NCI-H226 (cell line): ENCODE data around the gene NSF.
"Not testable (repeated sequence)": the region's sequence is repeated elsewhere in the genome, so short reads cannot be mapped to it uniquely, and the experiment has no call there.

Experiments
- DNase-seq: peaks from one replicate; pipeline ENCODE4 v3.0.0-alpha.2; 2015

Gene NSF

DNA sequence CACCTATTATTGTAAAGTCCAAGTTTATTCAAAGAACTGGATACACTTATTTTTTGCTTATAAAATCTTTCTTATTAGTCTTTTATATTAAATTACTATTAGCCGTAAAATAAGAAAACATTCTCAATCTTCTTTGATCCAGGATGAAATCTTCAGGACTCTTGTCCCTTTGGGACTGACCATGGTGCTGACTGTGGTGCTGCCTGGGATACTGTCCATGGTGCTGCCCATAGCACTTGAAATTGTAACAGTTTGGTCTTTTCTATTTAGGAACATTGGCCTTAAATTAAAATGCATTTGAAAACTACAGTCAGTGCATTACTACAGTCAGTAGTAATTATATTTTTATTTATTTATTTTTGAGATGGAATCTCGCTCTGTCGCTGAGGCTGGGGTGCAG, 41.7 kb downstream of the NSF start:
- not testable (repeated sequence) for DNase-seq

DNA sequence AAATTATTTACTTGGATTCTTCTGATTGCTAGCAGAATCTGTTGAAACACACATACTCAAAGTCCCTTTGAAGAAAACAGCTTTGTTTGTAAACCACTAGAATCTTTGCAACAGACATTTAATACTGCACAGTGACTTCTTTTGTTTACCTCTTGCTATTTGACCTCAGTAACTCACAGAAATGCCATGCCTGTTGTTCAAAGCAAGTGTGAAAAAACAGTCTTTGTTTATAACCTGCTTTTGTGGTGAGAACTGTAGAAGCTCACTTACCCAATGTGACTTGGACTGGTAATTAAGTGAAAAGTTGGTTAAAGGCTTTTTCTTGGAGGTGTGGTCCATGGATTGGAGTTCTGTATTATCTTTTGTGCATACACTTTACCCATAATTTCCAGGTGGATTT, 44.4 kb downstream of the NSF start:
- DNase-seq = not testable (repeated sequence)

DNA sequence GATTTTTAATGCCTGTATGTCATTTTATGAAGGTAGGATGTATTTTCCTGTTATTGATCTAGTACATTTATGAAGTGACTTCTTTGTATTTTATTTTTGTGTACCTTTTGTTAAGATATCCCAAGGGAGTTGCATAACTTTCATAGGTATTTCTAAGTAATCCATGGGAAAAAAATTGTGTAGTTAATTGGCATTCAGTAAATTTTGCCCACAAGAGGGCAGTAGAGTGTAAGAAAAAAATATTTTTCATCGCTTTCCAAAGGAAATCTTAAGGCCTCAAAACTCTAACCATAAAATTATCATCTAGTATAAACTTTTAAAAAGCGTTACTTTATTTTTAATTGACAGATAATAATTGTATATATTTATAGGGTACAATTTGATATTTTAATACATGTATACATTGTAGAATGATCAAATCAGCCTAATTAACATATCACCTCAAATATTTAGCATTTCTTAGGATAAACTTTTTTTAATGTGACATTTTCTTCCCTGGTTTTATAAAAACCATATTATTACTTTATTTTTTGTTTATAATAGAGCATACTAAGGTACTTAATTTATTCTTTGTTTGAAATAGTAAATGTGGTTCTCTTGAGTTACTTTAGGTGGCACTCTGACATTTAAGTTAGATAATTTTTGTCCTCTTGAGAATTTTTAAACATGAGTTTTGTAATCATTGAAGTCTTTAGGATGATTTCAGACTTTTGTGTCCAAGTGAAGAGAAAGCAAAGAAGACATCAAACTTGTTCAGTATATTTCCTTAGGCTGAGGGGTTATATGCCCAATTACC, 51.6 kb downstream of the NSF start:
- DNase-seq = not testable (repeated sequence)

DNA sequence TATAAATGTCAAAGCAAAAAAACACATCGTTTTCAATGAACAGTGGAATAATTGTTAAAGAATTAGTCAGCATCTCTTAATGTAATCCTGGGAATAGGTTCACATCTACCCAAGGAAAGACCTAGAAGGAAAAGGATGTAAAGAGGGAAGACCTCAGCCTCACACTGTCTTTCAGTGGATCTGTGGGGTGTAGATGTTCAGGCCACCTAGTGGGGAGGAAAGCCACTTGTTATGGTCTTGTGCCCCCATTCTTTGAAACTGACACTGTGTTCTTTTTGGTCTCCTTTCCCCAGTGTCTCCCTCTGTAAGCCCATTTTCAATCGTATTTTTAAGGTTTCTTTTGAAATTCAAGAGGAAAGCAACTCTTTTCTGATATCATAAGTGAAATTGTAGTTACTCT, 56.8 kb downstream of the NSF start:
- not testable (repeated sequence) for DNase-seq

DNA sequence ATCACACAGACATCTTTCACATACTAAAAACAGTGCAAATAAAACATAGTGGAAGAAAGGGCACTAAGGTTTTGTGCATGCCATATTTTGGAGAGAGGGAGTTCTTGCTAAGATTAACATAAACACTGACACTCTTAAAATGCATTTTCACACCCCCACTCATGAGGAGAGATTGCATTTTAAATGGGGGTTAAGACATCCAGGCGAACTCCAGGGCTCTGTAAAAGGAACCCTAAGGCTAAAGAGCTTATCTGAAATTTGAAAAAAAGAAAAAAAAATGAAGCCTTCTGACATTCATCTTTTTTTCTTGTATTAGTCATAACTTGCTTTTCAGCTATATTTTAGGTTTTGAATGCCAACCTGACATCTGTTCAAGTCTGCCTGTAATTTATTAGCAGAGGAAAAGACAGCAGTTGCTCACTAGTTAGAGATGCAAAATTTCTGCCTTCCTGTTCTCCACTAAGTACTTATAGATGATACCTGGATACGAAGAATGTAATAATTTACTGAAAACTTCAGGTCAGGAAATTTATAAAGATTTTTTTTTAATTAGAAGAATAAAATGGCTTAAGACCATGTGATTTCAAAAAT, 57.3 kb downstream of the NSF start:
- DNase-seq = not testable (repeated sequence)

DNA sequence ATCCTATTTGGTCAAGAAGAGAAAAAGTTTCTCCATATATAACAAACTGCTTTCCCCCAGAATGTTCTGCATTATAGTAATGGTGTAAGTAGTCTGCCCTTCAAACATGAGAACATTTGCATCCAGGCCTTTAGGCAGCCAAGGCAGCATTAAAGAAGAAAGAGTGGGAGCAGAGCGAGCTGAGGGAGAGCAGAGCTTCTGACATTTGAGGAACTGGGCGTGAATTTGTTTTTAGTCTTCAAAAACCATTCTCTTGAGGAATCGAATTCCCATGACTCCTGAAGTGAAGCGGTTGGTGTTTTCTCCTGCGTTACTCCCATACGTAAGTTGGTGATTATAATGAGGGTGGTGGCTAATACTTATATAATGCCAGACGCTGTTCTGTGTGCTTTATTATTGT, 58.8 kb downstream of the NSF start:
- DNase-seq = not testable (repeated sequence)

DNA sequence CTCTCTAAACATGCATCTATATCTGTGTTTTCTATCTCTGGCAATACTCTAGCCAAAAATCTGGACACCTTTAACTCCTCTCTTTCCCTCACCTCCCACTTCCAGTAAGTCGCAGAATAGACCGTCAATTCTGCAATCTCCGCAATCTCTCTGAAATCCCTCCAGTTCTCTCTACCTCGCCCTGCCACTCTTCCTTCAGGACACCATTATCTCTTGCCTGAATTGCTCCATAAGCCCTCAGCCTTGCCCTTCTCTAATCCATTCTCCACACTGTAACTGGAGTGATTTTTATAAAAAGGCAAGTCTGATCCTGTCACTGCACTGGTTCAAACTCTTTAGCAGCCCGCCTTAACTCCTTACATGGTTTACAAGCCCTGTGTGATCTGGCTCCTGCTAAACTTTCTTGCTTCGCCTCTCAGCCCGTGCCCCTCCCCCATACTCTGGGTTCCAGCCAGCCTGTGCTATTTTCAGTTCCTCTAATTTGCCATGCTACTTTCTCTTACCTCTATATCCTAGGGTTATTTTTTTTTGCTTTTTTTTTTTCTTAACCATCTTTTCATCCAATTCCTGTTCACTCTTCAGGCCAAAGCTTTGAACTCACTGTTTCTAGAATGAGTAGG, 61.7 kb downstream of the NSF start:
- DNase-seq = not testable (repeated sequence)

DNA sequence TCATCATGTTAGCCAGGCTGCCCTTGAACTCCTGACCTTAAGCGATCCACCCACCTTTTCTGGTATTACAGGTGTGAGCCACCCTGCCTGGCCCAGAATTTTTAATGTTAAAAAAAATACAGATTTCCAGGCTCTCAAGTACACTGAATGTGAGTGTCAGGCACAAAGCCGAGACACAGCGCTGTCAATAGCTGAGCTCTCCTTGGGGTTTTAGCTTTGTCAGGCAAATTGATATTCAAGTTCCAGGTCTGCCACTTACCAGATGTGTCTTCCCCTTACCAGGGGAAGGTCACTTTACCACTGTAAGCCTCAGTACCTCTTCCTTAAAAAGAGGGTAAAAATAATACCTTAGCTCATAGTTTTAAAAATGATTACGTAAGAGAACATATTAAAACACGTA, 67.8 kb downstream of the NSF start:
- DNase-seq = not testable (repeated sequence)

DNA sequence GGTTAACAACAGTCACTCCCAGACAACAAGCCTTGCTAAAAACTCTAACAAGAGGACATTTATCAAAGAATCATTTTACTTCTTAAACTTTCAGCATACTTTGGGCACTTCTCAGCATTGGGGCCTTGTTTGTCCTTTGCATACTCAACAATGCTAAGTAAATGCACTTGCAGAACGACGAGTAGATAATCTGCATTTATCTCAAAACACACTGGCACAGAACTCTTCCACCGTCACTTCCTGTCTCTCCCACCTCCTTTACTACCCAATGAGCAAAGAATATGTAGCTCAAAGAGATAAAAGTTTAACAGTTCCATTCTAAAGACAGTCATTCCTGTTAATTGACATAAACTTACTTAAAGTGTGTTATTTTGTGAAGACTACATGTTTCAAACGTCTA, 69.2 kb downstream of the NSF start:
- DNase-seq = not testable (repeated sequence)

DNA sequence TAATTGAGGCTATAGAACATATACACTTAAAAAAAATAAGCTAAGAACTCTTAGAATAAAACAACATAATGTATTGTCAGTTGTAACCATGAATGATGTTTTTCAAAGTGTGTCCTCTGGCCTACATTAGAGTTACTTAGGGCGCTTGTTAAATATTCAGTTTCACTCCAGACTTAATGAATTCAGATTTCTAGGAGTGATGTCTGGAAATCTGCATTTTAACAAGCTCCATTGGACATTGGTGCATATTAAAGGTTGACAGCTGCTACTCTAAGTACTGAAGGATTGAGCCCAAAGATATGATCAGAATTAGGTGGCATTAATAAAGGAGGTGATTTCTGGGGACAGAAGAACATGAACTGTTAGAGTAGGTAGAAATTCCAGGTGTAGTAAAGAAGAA, 72.7 kb downstream of the NSF start:
- DNase-seq = not testable (repeated sequence)

DNA sequence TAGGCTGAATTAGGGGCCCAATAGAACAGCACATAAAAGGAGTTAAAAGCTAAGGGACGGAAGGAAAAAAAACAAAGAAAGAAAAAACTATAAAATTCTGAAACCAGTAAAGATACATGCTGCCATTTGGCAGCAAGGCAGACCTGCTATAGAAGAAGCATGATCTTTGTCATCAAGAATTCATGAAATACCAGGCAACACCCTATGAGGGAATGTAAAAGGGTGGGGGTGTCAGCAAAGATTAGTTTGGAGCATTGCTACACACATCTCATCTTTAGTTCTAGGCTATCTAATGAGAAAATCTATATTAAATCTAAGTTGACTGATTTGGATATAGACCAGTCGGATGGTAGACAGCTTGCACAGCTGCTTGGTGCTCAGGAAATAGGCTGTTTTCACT, 73.1 kb downstream of the NSF start:
- not testable (repeated sequence) for DNase-seq

DNA sequence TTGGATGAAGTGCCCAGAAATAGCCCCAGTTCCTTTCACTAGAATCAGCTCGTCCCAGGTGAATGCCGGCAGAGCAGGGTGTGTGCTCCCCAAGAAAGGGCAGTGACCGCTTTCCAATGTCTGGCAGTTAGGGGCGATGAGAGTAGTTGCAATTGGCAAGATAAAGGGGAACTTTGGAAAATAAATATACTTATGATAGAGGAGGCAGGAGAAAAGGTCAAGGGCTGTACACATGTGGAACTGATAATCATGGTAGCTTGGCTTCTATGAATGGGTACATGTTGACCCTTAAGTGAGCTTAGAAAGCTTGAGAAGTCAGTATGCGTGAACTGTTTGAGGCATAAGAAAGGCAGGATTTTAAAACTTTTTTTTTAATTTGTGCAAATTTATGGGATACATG, 75.5 kb downstream of the NSF start:
- DNase-seq = not testable (repeated sequence)

DNA sequence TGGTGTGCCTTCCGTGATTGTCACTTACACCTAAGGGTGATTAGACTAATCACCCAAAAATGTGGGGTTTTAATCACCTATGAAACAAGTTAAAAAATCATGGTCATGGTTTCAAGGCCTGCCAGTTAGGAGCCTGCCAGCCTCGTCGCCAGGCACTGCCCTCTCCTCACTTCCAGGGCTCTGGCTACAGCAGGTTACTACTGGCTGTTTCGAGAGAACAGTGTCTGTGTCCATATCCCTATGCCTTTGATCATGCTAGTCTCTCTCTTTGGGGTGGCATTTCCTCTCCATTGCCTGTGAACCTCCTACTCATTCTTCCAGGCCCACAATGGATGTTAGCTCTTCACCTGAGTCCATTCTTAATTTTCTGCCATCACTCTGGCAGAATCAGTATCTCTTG, 80.3 kb downstream of the NSF start:
- DNase-seq = not testable (repeated sequence)

DNA sequence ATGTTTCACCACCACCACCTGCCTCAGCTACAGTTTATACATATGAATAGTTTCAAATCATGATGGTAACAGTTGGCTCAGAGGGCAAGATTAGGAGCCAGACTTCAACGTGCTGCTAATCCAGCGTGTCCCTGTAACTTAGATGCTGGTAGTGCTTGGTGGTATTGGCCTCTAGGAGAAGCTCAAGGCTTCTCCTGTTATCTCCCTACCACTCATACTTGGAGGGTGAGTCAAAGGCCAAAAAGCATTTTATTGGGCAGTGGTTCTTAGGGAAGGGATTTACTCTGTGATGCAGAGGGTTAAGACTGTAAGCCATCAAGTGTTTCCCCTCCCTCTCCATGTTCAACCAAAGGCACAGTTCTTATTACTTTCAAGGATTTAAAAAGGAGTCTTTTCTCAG, 82.3 kb downstream of the NSF start:
- not testable (repeated sequence) for DNase-seq

DNA sequence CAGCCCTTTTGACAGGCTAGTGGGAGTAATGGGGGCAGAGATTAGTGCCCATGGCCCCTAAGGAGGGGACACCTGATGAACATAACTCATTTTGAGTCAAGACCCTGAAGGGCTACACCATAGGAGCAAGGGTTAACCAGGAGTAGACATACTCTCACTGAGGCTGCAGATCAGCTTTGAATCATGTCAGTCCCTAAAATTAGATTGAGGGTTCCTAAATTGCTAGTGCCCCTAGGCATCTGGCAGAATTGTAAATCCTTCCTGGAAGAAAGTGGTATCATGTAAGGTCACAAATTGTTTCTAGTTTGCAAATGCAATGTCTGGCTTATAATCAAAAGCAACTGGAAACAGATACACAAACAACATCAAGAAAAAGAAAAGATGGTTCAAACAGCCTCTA, 87.3 kb downstream of the NSF start:
- DNase-seq = not testable (repeated sequence)

DNA sequence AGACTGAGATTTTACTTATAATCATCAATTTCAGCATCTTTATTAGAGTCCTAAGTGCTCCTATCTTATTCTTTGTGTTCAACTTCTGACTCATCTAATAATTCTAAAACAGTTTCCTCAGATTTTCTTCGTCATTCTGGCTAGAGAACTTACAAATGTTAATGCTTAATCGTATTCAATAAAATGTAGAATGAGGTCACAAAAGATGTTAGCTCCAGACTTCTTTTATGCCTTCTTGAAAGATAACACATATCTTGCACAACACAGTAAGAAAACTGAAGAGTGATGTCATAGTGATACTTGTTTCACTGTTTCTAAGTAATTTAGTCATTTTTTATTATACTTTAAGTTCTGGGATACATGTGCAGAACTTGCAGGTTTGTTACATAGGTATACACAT, 93.2 kb downstream of the NSF start:
- not testable (repeated sequence) for DNase-seq

DNA sequence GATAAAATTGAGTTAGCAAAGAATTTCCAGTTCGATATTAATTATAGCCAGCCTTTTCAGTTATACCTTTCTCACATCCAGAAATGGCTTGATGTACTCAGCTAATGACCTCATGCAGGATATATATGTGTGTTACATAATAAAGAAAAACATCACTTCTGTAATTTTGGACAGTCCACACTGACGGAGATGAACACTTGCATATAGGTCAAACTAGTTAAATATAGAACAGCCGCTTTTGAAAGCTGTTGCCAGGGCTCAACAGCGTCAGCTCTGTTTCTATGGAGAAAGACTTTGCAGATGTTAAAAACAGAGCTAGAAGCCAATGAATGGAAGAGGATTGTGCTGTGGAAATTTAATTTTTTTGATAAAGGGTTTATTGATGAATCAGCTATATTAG, 94.8 kb downstream of the NSF start:
- not testable (repeated sequence) for DNase-seq

DNA sequence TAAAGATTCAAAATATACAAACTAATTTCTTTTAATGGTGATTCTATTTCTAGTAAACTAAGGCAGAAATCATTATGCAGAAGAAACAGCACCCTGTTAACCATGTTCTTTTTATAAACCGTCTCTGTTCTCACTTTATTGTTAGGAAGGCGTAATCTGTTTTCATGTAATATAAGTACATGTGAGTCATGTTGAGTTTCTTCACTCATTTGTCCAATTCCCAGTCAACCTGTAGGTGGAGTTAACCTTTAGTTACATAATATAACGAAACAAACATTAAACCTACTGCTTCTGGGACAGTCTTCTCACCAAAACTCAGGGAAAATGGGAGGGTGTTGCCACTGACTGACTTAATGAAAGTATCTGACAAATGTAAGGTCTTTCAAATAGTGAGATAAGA, 101.7 kb downstream of the NSF start:
- not testable (repeated sequence) for DNase-seq

DNA sequence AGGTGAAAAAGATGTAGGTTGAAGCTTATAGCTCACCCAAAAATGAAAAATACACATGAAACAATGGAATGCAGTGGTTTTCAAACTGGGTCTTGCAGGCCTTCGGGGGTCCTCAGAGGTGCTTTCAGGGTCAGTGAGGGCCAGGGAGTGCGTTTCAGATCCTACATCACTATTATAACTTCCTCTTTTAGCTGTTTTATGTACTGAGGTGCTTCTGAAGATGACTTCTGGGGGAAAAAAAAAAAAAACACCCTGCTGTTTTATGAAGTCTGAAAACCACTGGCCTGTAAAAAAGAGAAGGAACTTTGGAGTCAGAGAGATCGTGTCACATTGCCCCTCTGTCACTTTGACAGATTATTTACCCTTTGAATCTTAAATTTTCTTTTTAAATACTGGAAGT, 102.8 kb downstream of the NSF start:
- DNase-seq = not testable (repeated sequence)

DNA sequence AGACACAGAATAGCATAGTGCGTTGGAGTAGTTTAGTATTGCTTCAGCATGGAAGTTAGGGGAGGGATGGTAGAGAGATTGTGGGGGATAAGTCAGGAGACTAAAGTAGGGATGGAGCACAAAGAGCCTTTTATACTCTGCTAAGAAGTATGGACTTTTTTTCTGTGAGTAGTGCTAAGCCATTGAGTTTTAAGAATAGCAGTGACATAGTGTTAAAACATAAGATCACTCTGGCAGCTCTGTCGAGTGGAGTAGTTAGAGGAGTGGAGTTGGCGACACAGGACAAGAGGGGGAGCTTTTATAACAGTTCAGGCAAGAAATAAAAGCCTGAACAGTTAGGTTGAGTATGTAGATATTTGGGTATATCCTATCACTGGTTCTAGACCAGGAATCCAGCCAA, 106.1 kb downstream of the NSF start:
- DNase-seq = not testable (repeated sequence)

DNA sequence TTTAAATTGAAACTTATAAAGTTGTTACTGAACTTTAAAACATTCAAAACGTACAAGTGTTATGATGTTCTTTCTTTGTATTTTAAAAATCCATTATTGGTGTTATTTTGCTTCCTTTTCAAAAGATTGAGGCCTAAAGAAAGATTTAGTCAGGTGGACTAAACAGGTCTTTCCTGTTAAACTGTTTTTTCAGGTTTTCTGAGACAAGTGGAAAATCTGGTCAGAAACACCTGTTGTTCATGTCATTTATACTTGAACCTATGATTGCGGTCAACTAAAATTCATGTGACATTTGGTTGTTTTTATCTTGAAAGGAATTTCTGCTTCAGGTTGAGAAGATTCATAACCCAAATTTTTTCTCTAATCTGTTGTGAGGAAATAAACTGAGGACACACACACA, 108.5 kb downstream of the NSF start:
- not testable (repeated sequence) for DNase-seq

DNA sequence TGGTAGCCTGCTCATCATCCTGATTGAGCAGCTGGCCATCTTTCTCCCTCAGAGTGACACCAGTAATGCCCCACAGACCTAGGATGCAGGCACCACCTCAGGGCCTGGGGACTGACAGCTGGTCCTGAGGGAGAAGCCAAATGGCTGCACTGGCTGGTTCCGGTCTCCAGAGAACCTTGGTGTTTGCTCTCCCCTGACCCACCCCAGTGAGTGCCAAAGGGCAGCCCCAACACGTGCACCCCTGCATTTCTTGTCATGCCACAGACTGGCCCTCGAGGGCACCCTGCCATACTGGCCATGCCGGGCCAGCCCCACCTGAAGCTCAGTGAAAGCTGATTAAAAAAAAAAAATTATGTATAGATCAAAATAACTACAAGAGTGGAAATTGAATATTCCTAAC, 127.5 kb downstream of the NSF start:
- no peak for DNase-seq

DNA sequence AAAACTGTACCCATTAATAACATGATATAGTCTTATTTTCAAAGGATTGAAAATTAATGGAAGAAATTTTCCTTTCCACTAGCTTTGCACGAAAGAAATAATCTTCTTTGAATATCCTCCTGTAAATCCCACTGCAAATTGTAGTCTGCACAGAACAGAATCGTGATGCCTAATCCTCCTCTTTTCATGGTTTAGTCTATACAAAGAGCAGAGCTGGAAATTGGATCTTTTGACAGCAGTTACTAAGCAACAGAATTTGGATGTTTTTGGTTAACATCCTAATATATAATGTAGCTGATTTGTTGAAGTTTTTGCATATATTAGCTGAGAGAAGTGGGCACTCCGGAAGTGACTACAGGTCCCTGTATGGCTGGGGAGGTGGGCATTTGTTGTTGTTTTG, 129.4 kb downstream of the NSF start:
- no peak for DNase-seq

DNA sequence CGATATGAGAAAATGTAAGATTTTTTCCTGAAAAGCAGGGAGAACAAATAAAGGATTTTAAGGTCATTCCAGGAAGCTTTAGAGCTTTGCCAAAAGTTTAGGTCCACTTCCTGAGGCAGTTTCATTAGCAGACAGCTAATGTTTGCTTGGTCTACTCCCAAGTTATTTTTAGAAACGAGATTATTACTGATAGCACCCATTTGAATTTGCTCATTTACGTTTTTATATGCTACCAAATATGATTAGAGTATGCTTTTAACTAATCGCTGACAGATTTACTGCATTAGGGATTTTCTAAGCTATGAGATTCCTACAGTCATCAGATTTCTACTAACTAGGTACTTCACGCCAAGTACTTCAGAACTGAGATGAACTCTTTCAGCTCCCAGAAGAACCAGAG, 129.9 kb downstream of the NSF start:
- DNase-seq = no peak
